Measurements from ENCODE around the gene CRY2.
"Not testable (repeated sequence)": the region's sequence is repeated elsewhere in the genome, so short reads cannot be mapped to it uniquely, and the experiment has no call there.

CRY2 gene

DNA sequence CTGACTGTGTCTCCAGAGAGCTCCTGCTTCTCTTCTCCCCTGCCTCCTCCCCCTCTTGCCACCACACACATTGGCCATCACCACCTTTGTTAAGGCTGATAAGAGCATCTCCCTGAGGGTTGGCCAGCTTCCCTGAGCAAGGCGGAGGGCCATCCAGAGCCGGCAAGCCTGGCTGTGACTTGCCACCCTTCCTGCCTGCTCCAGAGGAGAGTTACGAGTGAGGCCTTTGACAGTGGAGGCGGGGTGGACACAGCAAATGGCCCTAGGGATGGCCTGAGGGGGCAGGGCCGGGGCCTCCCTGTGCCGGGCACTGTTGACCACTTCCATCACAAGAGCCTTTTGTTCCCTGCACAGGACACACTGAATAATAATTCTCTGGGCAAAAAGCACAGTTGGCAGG lies 54.4 kb downstream of the CRY2 start:
- TF ChIP-seq, protein P1, sequence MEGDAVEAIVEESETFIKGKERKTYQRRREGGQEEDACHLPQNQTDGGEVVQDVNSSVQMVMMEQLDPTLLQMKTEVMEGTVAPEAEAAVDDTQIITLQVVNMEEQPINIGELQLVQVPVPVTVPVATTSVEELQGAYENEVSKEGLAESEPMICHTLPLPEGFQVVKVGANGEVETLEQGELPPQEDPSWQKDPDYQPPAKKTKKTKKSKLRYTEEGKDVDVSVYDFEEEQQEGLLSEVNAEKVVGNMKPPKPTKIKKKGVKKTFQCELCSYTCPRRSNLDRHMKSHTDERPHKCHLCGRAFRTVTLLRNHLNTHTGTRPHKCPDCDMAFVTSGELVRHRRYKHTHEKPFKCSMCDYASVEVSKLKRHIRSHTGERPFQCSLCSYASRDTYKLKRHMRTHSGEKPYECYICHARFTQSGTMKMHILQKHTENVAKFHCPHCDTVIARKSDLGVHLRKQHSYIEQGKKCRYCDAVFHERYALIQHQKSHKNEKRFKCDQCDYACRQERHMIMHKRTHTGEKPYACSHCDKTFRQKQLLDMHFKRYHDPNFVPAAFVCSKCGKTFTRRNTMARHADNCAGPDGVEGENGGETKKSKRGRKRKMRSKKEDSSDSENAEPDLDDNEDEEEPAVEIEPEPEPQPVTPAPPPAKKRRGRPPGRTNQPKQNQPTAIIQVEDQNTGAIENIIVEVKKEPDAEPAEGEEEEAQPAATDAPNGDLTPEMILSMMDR (conservative IDR thresholded peaks at IDR 0.05; ENCODE audit: low read depth, low read length) = no peak
- no peak for DNase-seq (ENCODE audit: low read depth)

DNA sequence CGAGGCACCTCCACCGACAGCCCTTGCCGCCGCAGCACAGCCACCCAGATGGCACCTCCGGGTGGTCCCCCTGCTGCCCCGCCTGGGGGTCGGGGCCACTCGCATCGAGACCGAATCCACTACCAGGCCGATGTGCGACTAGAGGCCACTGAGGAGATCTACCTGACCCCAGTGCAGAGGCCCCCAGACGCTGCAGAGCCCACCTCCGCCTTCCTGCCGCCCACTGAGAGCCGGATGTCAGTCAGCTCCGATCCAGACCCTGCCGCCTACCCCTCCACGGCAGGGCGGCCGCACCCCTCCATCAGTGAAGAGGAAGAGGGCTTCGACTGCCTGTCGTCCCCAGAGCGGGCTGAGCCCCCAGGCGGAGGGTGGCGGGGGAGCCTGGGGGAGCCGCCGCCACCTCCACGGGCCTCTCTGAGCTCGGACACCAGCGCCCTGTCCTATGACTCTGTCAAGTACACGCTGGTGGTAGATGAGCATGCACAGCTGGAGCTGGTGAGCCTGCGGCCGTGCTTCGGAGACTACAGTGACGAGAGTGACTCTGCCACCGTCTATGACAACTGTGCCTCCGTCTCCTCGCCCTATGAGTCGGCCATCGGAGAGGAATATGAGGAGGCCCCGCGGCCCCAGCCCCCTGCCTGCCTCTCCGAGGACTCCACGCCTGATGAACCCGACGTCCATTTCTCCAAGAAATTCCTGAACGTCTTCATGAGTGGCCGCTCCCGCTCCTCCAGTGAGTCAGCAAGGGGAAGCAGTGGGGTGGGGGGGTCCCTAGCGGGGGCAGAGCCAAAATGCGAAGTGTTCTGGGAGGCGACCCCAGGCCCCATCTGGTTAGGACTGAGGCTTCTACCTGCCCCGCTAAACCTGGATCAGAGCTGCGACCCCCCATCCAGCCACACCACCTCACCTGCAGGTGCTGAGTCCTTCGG lies 55.4 kb downstream of the CRY2 start:
- H3K4me3 ChIP-seq (ENCODE audit: low read length) = no peak overlapping the region
- TF ChIP-seq, protein P1 (conservative IDR thresholded peaks at IDR 0.05; ENCODE audit: low read depth, low read length) = no peak

More for the DNA sequence above, 54.4 kb downstream of the CRY2 start:
- H3K4me3 ChIP-seq (ENCODE audit: low read length) = no peak overlapping the region

DNA sequence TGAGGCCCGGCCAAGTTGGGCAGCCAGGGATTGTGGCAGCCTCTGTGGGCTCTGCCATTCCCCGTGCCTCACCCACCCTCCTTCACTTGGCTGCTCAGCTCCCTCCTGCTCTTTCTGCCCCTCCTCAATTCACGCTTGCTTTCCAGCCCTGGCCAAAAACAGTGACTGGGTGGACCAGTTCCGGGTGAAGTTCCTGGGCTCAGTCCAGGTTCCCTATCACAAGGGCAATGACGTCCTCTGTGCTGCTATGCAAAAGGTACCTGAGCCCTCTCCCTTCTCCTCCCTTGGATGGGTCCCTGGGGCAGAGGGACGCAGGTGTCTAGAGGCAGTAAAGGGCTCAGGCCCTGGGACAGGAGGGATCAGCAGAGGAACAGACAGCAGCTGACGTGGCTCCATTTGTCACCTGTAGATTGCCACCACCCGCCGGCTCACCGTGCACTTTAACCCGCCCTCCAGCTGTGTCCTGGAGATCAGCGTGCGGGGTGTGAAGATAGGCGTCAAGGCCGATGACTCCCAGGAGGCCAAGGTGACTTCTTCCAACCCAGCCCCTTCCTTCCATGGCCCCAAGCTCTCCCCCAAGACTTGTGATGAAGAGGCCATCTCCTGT lies 57.1 kb downstream of the CRY2 start:
- no peak overlapping the region for H3K4me3 ChIP-seq (ENCODE audit: low read length)
- TF ChIP-seq, protein P1 (conservative IDR thresholded peaks at IDR 0.05; ENCODE audit: low read depth, low read length) = no peak

More for the DNA sequence above, 55.4 kb downstream of the CRY2 start:
- DNase-seq (ENCODE audit: low read depth) = no peak

DNA sequence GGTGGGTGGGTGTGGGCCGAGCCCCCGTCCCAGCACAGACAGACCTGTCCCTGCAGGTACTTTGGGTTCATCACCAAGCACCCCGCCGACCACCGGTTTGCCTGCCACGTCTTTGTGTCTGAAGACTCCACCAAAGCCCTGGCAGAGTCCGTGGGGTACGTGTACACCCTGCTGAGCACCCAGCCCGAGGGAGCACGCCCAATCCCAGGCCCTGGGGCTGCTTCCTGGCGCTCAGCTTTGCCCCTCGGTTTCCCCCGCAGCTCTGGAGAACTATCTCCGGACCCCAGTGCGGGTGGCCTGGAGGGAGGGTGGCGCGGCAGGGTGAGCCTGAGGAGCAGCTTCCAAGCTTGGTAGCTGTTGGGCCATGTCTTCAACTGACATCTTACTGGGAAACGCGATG lies 57.8 kb downstream of the CRY2 start:
- TF ChIP-seq, protein P1 (conservative IDR thresholded peaks at IDR 0.05; ENCODE audit: low read depth, low read length) = no peak
- H3K4me3 ChIP-seq (ENCODE audit: low read length) = no peak overlapping the region
- no peak for DNase-seq (ENCODE audit: low read depth)

More for the DNA sequence above, 57.1 kb downstream of the CRY2 start:
- no peak for DNase-seq (ENCODE audit: low read depth)

DNA sequence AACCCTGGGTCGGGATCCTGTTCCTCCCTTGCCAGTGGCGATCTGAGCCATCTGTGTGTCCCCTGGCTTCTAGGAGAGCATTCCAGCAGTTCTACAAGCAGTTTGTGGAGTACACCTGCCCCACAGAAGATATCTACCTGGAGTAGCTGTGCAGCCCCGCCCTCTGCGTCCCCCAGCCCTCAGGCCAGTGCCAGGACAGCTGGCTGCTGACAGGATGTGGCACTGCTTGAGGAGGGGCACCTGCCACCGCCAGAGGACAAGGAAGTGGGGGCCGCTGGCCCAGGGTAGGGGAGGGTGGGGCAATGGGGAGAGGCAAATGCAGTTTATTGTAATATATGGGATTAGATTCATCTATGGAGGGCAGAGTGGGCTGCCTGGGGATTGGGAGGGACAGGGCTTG lies 58.3 kb downstream of the CRY2 start:
- not testable (repeated sequence) for DNase-seq (ENCODE audit: low read depth); H3K4me3 ChIP-seq (ENCODE audit: low read length)

DNA sequence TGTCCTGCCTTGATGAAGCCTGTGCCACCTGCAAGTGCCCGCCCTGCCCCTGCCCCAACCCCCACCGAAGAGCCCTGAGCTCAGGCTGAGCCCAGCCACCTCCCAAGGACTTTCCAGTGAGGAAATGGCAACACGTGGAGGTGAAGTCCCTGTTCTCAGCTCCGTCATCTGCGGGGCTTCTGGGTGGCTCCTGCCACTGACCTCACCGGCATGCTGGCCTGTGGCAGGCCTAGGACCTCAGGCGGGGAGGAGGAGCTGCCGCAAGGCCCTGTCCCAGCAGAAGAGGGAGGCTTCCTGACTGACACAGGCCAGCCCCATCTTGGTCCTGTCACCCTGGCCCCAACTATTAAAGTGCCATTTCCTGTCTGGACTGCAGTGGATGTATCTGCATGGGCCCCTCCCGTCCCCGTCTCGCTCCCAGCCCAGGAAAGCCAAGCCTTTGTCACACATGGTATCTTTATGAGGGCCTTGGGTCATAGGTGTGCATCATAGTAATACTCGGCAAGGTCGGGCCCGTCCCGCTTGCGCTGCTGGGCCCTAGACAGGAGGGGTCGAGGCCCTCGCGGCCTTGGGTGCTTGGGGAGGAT lies 58.9 kb downstream of the CRY2 start:
- H3K4me3 ChIP-seq (ENCODE audit: low read length) = no peak overlapping the region
- no peak for DNase-seq (ENCODE audit: low read depth)
- TF ChIP-seq, protein P1 (conservative IDR thresholded peaks at IDR 0.05; ENCODE audit: low read depth, low read length) = no peak

DNA sequence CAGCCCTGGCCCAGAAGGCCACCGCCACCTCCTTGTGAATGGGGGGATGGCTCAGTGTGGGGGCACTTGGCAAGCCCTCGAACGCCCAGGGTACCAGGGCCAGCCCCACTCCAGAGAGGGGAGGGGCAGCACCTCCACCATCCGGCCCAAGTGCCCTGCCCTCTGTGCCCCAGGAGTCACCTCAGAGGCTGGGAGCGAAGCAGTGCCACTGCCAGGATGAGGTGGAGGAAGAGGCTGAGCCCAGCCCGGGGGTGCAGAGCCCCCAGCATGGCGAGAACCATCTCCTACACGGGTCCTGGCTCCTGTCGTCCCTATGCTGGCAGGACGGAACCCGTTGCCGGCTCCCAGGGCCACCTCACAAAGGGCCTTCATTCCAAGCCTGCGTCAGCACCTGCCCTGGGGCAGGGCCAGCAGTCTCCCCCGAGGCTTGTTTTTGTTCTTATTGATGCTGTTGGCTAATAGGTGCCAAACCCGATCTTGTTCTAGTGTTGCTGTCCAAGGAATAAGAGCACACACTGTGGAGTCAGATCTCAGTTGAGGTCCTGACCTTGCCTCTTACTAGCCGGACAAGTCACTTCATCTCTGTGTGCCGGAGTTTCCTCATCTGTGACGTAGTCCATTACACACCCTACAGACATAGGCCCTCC lies 59.8 kb downstream of the CRY2 start, which contains the start of gene FREY1:
Gene FREY1, minus strand, starts transcription at position 307 of the 647 bp plus-strand sequence. Its CDS starts 26 bp downstream, at position 281.
- DNase-seq (ENCODE audit: low read depth) = no peak
- no peak within 1 kb of the TSS for H3K4me3 ChIP-seq (ENCODE audit: low read length)
- TF ChIP-seq, protein P1 (conservative IDR thresholded peaks at IDR 0.05; ENCODE audit: low read depth, low read length) = no peak

Measured in retinal pigment epithelial cell (primary cell).